H1 (cell line): ENCODE data around the gene ARMH1. TPM values are rescaled to one million over a fixed set of nuclear protein-coding genes. Genes with fewer than 3 reads are reported as not detected.

ENCODE experiments used
- CTCF ChIA-PET: fragments of 300-600 bp; sonication (Branson Sonifier 250); formaldehyde crosslinking; loops from one replicate; lab custom pipeline; 2021; ENCODE audit not compliant: partially characterized antibody; lab: Charles Lee
- POLR2A ChIA-PET: fragments of 300-600 bp; sonication (Branson Sonifier 250); formaldehyde crosslinking; loops from one replicate; lab custom pipeline; 2021; ENCODE audit warnings: inconsistent platforms; ENCODE audit not compliant: partially characterized antibody; lab: Charles Lee
- DNase-seq, 2 experiments: peaks; one replicate each; pipeline versions ENCODE4 v3.0.0 to v3.0.0-alpha.2; 2010 to 2022; ENCODE audit warnings: low spot score in 2 of 2, low read depth in 1 of 2, mixed read lengths in 1 of 2
- FAIRE-seq: peaks from 2 replicates; lab custom pipeline; 2011; peaks lifted over from hg19 to GRCh38; lab: Jason Lieb, UNC
- H2AFZ ChIP-seq: 2 replicates; pipeline ENCODE4 v1.8.1; 2012; ENCODE audit warnings: low read length, inconsistent platforms
- H2AK5ac ChIP-seq: 2 replicates; pipeline ENCODE4 v1.6.1; 2013; ENCODE audit warnings: low read depth, low read length
- H2BK120ac ChIP-seq: replicated peaks from 2 replicates; pipeline ENCODE3; 2013; ENCODE audit warnings: low read depth, low read length, inconsistent platforms
- H2BK12ac ChIP-seq: 2 replicates; pipeline ENCODE4 v1.6.1; 2013; ENCODE audit warnings: low read depth, low read length
- H2BK15ac ChIP-seq: 2 replicates; pipeline ENCODE4 v1.6.1; 2013; ENCODE audit warnings: low read length
- H2BK20ac ChIP-seq: 2 replicates; pipeline ENCODE4 v1.6.1; 2013; ENCODE audit warnings: low read length
- H2BK5ac ChIP-seq: 2 replicates; pipeline ENCODE4 v1.6.1; 2013; ENCODE audit warnings: low read depth, low read length
- H3K14ac ChIP-seq: 2 replicates; pipeline ENCODE4 v1.6.1; 2013; ENCODE audit warnings: inconsistent platforms; ENCODE audit not compliant: insufficient read length
- H3K18ac ChIP-seq: 2 replicates; pipeline ENCODE4 v1.6.1; 2013; ENCODE audit warnings: low read length; ENCODE audit errors: extremely low read depth
- H3K23ac ChIP-seq: 2 replicates; pipeline ENCODE4 v1.6.1; 2013; ENCODE audit warnings: inconsistent platforms; ENCODE audit not compliant: insufficient read length
- H3K23me2 ChIP-seq: 2 replicates; pipeline ENCODE4 v1.6.1; 2013; ENCODE audit warnings: low read depth, low read length
- H3K27ac ChIP-seq: 2 replicates; pipeline ENCODE4 v1.6.1; 2011; ENCODE audit warnings: low read depth, low read length, inconsistent platforms
- H3K27me3 ChIP-seq, 4 experiments: replicated peaks in 1 of 4; 1 replicate in 1 of 4; 2 replicates in 3 of 4; pipeline versions ENCODE4 v1.6.1 to v1.8.1; 2011 to 2013; ENCODE audit warnings: low read length in 3 of 4, mild to moderate bottlenecking in 3 of 4, inconsistent platforms in 2 of 4, mixed read lengths in 2 of 4, moderate library complexity in 1 of 4; ENCODE audit not compliant: control insufficient read depth in 3 of 4, insufficient read depth in 3 of 4; ENCODE audit errors: extremely low read depth in 1 of 4
- H3K36me3 ChIP-seq, 4 experiments: 2 replicates each; pipeline versions ENCODE4 v1.6.1 to v1.8.1; 2011 to 2013; ENCODE audit warnings: mild to moderate bottlenecking in 4 of 4, low read length in 3 of 4, moderate library complexity in 2 of 4, control low read depth in 1 of 4, inconsistent platforms in 1 of 4; ENCODE audit not compliant: insufficient read depth in 4 of 4, control insufficient read depth in 2 of 4
- H3K4ac ChIP-seq: replicated peaks from 2 replicates; pipeline ENCODE3; 2013; ENCODE audit warnings: low read length, low read depth, mixed read lengths, inconsistent platforms; ENCODE audit not compliant: insufficient read length
- H3K4me1 ChIP-seq, 4 experiments: replicated peaks in 1 of 4; 1 replicate in 1 of 4; 2 replicates in 3 of 4; pipeline versions ENCODE4 v1.6.1 to v1.8.1; 2011 to 2013; ENCODE audit warnings: low read length in 3 of 4, inconsistent platforms in 2 of 4, mixed read lengths in 1 of 4; ENCODE audit not compliant: insufficient read depth in 4 of 4, control insufficient read depth in 3 of 4
- H3K4me2 ChIP-seq, 2 experiments: 2 replicates each; pipeline versions ENCODE4 v1.6.1 to v1.8.1; 2011 to 2013; ENCODE audit warnings: low read depth in 2 of 2, low read length in 2 of 2, control low read depth in 1 of 2, inconsistent platforms in 1 of 2, mild to moderate bottlenecking in 1 of 2; ENCODE audit not compliant: insufficient read depth in 1 of 2
- H3K4me3 ChIP-seq, 4 experiments: fragments of 200-600, 300-600 bp in 1 of 4; sonication (generic), shearing (Covaris generic), sonication (Bioruptor Twin) in 1 of 4; 2 replicates each; pipeline versions ENCODE4 v1.5.1 to v1.8.1; 2011 to 2016; ENCODE audit warnings: low read length in 4 of 4, low read depth in 3 of 4, control low read depth in 2 of 4, inconsistent platforms in 2 of 4, mild to moderate bottlenecking in 2 of 4, mixed read lengths in 1 of 4, moderate library complexity in 1 of 4; ENCODE audit not compliant: insufficient read depth in 2 of 4; ENCODE audit errors: extremely low read depth in 1 of 4
- H3K56ac ChIP-seq: replicated peaks from 2 replicates; pipeline ENCODE3; 2013; ENCODE audit warnings: low read depth, mild to moderate bottlenecking, mixed read lengths, low read length, inconsistent platforms; ENCODE audit not compliant: insufficient read length
- H3K79me1 ChIP-seq: 2 replicates; pipeline ENCODE4 v1.6.1; 2013; ENCODE audit warnings: low read depth, low read length, control low read depth
- H3K79me2 ChIP-seq, 2 experiments: 2 replicates each; pipeline versions ENCODE4 v1.6.1 to v1.8.1; 2012 to 2013; ENCODE audit warnings: low read length in 2 of 2, mild to moderate bottlenecking in 2 of 2, inconsistent platforms in 1 of 2; ENCODE audit not compliant: insufficient read depth in 2 of 2, control insufficient read depth in 1 of 2
- H3K9ac ChIP-seq, 4 experiments: replicated peaks in 1 of 4; 1 replicate in 1 of 4; 2 replicates in 3 of 4; pipeline versions ENCODE4 v1.6.1 to v1.8.1; 2011 to 2013; ENCODE audit warnings: low read depth in 3 of 4, low read length in 3 of 4, control low read depth in 2 of 4, mild to moderate bottlenecking in 2 of 4, moderate library complexity in 2 of 4, inconsistent platforms in 1 of 4; ENCODE audit errors: extremely low read depth in 1 of 4
- H3K9me3 ChIP-seq, 2 experiments: 2 replicates each; pipeline versions ENCODE4 v1.6.1 to v1.8.1; 2012 to 2013; ENCODE audit warnings: mild to moderate bottlenecking in 2 of 2, moderate library complexity in 2 of 2, control low read depth in 1 of 2, inconsistent platforms in 1 of 2, low read depth in 1 of 2, low read length in 1 of 2, mixed read lengths in 1 of 2; ENCODE audit not compliant: insufficient read depth in 2 of 2
- H4K20me1 ChIP-seq, 2 experiments: replicated peaks in 1 of 2; 2 replicates each; pipeline versions ENCODE3 to v1.8.1; 2011 to 2013; ENCODE audit warnings: inconsistent platforms in 2 of 2, low read length in 2 of 2, mild to moderate bottlenecking in 1 of 2; ENCODE audit not compliant: insufficient read depth in 2 of 2, control insufficient read depth in 1 of 2
- H4K5ac ChIP-seq: 2 replicates; pipeline ENCODE4 v1.6.1; 2013; ENCODE audit warnings: low read length, low read depth, mixed read lengths, inconsistent platforms; ENCODE audit not compliant: insufficient read length
- H4K8ac ChIP-seq: 2 replicates; pipeline ENCODE4 v1.8.0; 2013; ENCODE audit warnings: mild to moderate bottlenecking, moderate library complexity, low read length, inconsistent platforms; ENCODE audit not compliant: insufficient read depth; ENCODE audit errors: extremely low read depth
- H4K91ac ChIP-seq: replicated peaks from 2 replicates; pipeline ENCODE3; 2013; ENCODE audit warnings: low read length, mixed read lengths, inconsistent platforms; ENCODE audit not compliant: insufficient read length
- ASH2L ChIP-seq: fragments of 200-600, 300-600 bp; sonication (generic); IDR thresholded peaks from one replicate; pipeline ENCODE4 v1.7.1; 2017; ENCODE audit warnings: low read length
- GTF2F1 ChIP-seq: IDR thresholded peaks from 2 replicates; pipeline ENCODE4 v1.6.1; 2012; ENCODE audit warnings: low read depth, low read length, improper control_type of control experiment, borderline replicate concordance
- KDM4A ChIP-seq: IDR thresholded peaks from one replicate; pipeline ENCODE4 v1.7.1; 2012; ENCODE audit warnings: low read depth, mild to moderate bottlenecking, moderate library complexity, low read length, inconsistent platforms; ENCODE audit not compliant: severe bottlenecking
- NANOG ChIP-seq: IDR thresholded peaks from 2 replicates; pipeline ENCODE4 v1.6.1; 2011; ENCODE audit warnings: low read length, low read depth, mild to moderate bottlenecking, inconsistent platforms; ENCODE audit not compliant: insufficient read depth, poor library complexity, severe bottlenecking
- POU5F1 ChIP-seq: IDR thresholded peaks from 2 replicates; pipeline ENCODE4 v1.6.1; 2011; ENCODE audit warnings: low read depth, mild to moderate bottlenecking, low read length, moderate library complexity
- RNF2 ChIP-seq: fragments of 200-900, 300-1000 bp; sonication (generic); IDR thresholded peaks from 2 replicates; pipeline ENCODE4 v1.7.1; 2016; ENCODE audit warnings: borderline replicate concordance, low read depth, mild to moderate bottlenecking, antibody characterized with exemption, low read length; ENCODE audit not compliant: poor library complexity, severe bottlenecking; ENCODE audit errors: missing control alignments
- RXRA ChIP-seq: IDR thresholded peaks from 2 replicates; pipeline ENCODE4 v1.6.1; 2011; ENCODE audit warnings: low read depth, mild to moderate bottlenecking, low read length, moderate library complexity; ENCODE audit not compliant: insufficient read depth
- SIX5 ChIP-seq: IDR thresholded peaks from 2 replicates; pipeline ENCODE4 v1.6.1; 2011; ENCODE audit warnings: mild to moderate bottlenecking, low read depth, low read length
- SP2 ChIP-seq: IDR thresholded peaks from 2 replicates; pipeline ENCODE4 v1.6.1; 2012; ENCODE audit warnings: mild to moderate bottlenecking, low read length, inconsistent platforms
- TEAD4 ChIP-seq: IDR thresholded peaks from 2 replicates; pipeline ENCODE4 v1.6.1; 2012; ENCODE audit warnings: low read depth, low read length, inconsistent platforms, mixed read lengths
- WGBS, 2 experiments: shearing (Covaris generic) in 1 of 2; methylation state at CpG; one replicate each; pipeline versions ENCODE4 v1.1.6 to v1.1.7; 2013 to 2015; ENCODE audit warnings: low lambda C conversion rate in 2 of 2, mixed read lengths in 2 of 2, inconsistent platforms in 1 of 2, low coverage in 1 of 2, missing lambda C conversion rate in 1 of 2; ENCODE audit not compliant: insufficient replicate concordance in 2 of 2, insufficient coverage in 1 of 2, insufficient read length in 1 of 2; ENCODE audit errors: extremely low coverage in 1 of 2, missing lambda C conversion rate in 1 of 2; 5-methylcytosine and 5-hydroxymethylcytosine counted together
- polyA plus RNA-seq, 7 experiments: library from polyadenylated mRNA; depleted of rRNA in 3 of 7; stranded (reverse) in 5 of 7; unstranded in 2 of 7; fragments of >200 nt in 5 of 7; fragments of 200-250 nt in 2 of 7; gene quantifications; 1 replicate in 5 of 7; 2 replicates in 1 of 7; 4 replicates in 1 of 7; pipeline versions ENCODE4 v1.2.1 to v1.2.3, GENCODE V29; 2011 to 2013; ENCODE audit warnings: missing spikeins in 2 of 7, mixed read lengths in 2 of 7
- total RNA-seq: library from RNA; stranded (reverse); fragmentation: NEBNext Ultra II Directional; extraction: Animal tissue kit (Norgen Biotek cat#: 25700); gene quantifications from 2 replicates; pipeline ENCODE4 v1.2.1, GENCODE V29; 2021
- TF ChIP-seq, protein P1 (sequence below): IDR thresholded peaks from 2 replicates; pipeline ENCODE4 v1.6.1; 2011; ENCODE audit warnings: low read length, improper control_type of control experiment

ARMH1 gene
- total and polyA plus RNA-seq, 2 of the 8 experiments (the other 6 are each of a cell fraction or from before 2014, with no cell fraction given): 0.82 to 0.85 TPM

- CTCF ChIA-PET: interaction anchor here (1.0 to 1.4 kb wide), 4 partner anchors 10 to 115 kb away, joined by 3 to 4 read pairs (median 3); no protein-coding TSS in a partner anchor
- Histone ChIP-seq H3K4me1 (peaks cover 0 to 1% (median 0%) of the 10 kb centered on the region in 4 experiments; a peak in 3 of 7 replicates), H3K27ac (no peak overlapping the region), H2BK20ac (no peak overlapping the region), H3K9me3 (no peaks in the 10 kb centered on the region), H2BK5ac (no peak overlapping the region; the same call in 1 of the 2 replicates), H3K4me3 (no peak overlapping the region), H2BK15ac (peak overlapping the region; percentile 72; the same call in 1 of the 2 replicates), H3K23me2 (no peaks in the 10 kb centered on the region), H4K91ac (peak overlapping the region; percentile 44), H3K79me2 (no peaks in the 10 kb centered on the region), H3K79me1 (no peaks in the 10 kb centered on the region), H3K4me2 (no peak overlapping the region), H3K27me3 (no peaks in the 10 kb centered on the region), H4K5ac (no peak overlapping the region), H2AFZ (peak overlapping the region; percentile 6; the same call in 1 of the 2 replicates), H3K23ac (no peak overlapping the region), H3K56ac (no peak overlapping the region), H3K14ac (no peak overlapping the region), H3K9ac (no peak overlapping the region; a peak in 2 of 7 replicates), H3K36me3 (no peaks in the 10 kb centered on the region), H2BK120ac (no peak overlapping the region), H4K20me1 (no peaks in the 10 kb centered on the region), H3K18ac (no peak overlapping the region), H2BK12ac (no peak overlapping the region), H2AK5ac (no peak overlapping the region), H3K4ac (no peak overlapping the region), H4K8ac (peak overlapping the region; percentile 14; the same call in 1 of the 2 replicates)
- WGBS, 2 experiments: 94% methylated on average over 14 of the region's 64 CpGs; no CpG with 5 or more reads in 1 of the 2 experiments
- POLR2A ChIA-PET: interaction anchor here (0.5 to 22.5 kb wide), 6 partner anchors 8 to 96 kb away, joined by 3 to 428 read pairs (median 64); partner anchors contain the start of genes BEST4, RNU5D-1 and RPS8
- no peak for DNase-seq
- no peak for FAIRE-seq
- no peak for TF ChIP-seq RNF2
- TF ChIP-seq KDM4A: no peak
- TF ChIP-seq NANOG: no peak
- TF ChIP-seq POU5F1: no peak
- TF ChIP-seq TEAD4: no peak
- no peak for TF ChIP-seq ASH2L
- TF ChIP-seq, protein P1, sequence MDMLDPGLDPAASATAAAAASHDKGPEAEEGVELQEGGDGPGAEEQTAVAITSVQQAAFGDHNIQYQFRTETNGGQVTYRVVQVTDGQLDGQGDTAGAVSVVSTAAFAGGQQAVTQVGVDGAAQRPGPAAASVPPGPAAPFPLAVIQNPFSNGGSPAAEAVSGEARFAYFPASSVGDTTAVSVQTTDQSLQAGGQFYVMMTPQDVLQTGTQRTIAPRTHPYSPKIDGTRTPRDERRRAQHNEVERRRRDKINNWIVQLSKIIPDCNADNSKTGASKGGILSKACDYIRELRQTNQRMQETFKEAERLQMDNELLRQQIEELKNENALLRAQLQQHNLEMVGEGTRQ: no peak
- TF ChIP-seq GTF2F1: no peak
- no peak for TF ChIP-seq RXRA
- no peak for TF ChIP-seq SIX5
- TF ChIP-seq SP2: no peak
These were observed 49.9 kb downstream of the ARMH1 start for GRCh38 chr1:44724296-44724954.
